Kidney epithelial cell (primary cell): Measurements from ENCODE around the gene S100G. TPM values are rescaled to one million over a fixed set of nuclear protein-coding genes. Genes with fewer than 3 reads are reported as not detected.
"Not testable (repeated sequence)": the region's sequence is repeated elsewhere in the genome, so short reads cannot be mapped to it uniquely, and the experiment has no call there.

Experiments used
- DNase-seq: peaks from one replicate; pipeline ENCODE4 v3.0.0-alpha.2; 2010; ENCODE audit warnings: low read depth
- H3K27me3 ChIP-seq: 2 replicates; pipeline ENCODE4 v1.6.0; 2011; ENCODE audit warnings: low read length; ENCODE audit not compliant: control insufficient read depth, insufficient read depth
- H3K36me3 ChIP-seq: 2 replicates; pipeline ENCODE4 v1.5.1; 2011; ENCODE audit warnings: low read length; ENCODE audit not compliant: control insufficient read depth, insufficient read depth
- H3K4me3 ChIP-seq: 2 replicates; pipeline ENCODE4 v1.5.1; 2011; ENCODE audit warnings: low read depth, mild to moderate bottlenecking, control low read depth, low read length
- total RNA-seq: library from RNA; depleted of rRNA; stranded (reverse); fragments of >200 nt; gene quantifications from 2 replicates; pipeline ENCODE4 v1.2.3, GENCODE V29; 2015
- TF ChIP-seq, protein P1 (sequence below): IDR thresholded peaks from 2 replicates; pipeline ENCODE4 v1.5.1; 2011; ENCODE audit warnings: mild to moderate bottlenecking, moderate library complexity, low read length, control low read depth, inconsistent platforms; ENCODE audit not compliant: insufficient read depth, poor library complexity, severe bottlenecking

S100G gene, protein sequence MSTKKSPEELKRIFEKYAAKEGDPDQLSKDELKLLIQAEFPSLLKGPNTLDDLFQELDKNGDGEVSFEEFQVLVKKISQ
- not detected in 2 replicates for total RNA-seq

DNA sequence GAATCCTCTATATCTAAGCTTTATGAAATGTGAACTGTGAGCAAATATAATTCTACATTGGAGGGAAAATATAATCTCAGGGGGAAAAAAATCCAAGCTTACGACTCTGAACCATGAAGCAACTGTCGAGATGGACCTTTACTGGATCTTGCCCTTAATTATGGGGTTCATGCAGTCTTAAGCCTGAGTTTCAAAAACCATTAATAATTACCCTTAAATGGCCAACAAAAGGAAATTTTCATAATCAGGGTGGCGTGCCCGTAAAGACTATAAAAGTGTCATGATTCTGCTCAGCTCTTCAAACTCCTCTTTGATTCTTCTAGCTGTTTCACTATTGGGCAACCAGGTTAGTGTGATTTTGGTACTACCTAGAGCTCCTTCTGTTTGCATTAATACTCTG, at the start of gene S100G:
TSS of gene S100G (plus strand) at position 301 of the 400 bp plus-strand sequence. CDS start 849 bp downstream, outside the sequence.
- Histone ChIP-seq H3K27me3 (no peaks in the 10 kb centered on the region), H3K36me3 (no peaks in the 10 kb centered on the region)
- DNase-seq = no peak

DNA sequence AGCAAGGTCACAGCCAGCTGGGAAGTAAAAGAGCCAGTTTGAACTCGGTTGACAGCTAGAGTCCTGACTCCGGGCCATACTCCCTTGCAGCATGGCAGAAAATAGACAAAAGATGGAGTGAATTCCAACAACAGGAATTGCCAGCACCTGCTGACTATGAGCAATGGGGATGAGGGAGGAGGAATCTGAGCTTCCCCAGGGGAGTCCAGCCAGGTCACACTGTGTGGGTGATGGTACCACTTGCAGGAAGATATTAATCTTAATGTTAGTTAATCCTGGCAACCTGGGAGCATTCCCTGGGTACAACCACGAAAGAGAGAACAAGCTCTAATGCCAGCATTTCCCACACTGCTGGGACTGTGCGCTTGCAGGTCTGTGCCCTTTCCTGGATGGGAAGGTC, 48.1 kb upstream of the S100G start:
- DNase-seq = no peak
- Histone ChIP-seq H3K4me3 (no peak overlapping the region), H3K27me3 (no peaks in the 10 kb centered on the region), H3K36me3 (no peaks in the 10 kb centered on the region)
- TF ChIP-seq, protein P1, sequence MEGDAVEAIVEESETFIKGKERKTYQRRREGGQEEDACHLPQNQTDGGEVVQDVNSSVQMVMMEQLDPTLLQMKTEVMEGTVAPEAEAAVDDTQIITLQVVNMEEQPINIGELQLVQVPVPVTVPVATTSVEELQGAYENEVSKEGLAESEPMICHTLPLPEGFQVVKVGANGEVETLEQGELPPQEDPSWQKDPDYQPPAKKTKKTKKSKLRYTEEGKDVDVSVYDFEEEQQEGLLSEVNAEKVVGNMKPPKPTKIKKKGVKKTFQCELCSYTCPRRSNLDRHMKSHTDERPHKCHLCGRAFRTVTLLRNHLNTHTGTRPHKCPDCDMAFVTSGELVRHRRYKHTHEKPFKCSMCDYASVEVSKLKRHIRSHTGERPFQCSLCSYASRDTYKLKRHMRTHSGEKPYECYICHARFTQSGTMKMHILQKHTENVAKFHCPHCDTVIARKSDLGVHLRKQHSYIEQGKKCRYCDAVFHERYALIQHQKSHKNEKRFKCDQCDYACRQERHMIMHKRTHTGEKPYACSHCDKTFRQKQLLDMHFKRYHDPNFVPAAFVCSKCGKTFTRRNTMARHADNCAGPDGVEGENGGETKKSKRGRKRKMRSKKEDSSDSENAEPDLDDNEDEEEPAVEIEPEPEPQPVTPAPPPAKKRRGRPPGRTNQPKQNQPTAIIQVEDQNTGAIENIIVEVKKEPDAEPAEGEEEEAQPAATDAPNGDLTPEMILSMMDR = no peak

More for the DNA sequence above, at the start of gene S100G:
- H3K4me3 ChIP-seq = no peak within 1 kb of the TSS
- TF ChIP-seq, protein P1 = no peak

DNA sequence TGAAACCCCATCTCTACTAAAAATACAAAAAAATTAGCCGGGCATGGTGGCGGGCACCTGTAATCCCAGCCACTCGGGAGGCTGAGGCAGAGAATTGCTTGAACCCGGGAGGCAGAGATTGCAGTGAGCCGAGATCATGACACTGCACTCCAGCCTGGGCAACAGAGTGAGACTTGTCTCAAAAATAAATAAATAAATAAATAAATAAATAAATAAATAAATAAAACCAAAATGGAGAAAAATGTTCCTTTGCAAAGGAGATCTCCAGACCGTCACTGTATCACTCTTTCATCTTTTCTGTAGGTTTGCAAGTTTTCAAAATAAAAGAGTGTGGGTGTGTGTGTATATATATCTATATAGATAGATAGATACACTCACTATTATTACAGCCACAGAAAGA, 46.7 kb upstream of the S100G start:
- not testable (repeated sequence) for H3K4me3 ChIP-seq, H3K27me3 ChIP-seq, H3K36me3 ChIP-seq, DNase-seq

DNA sequence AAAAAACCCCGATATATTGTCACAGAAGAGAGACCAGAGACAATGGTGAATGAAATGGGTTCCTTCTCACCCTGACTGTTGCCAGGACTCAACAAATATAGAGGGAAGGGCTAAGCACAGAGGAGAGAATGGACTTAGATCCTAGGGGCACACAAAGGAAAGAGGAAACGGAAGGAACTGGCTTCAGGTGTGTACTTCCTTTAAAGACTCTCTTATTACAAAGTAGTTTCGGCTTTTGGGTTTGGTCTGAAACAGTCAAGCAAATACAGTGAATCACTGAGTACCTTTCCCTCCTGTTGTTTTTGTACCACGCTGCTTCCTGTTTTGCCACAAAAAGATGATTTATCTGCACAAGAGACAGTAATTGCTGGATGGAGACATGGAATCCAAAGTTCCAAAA, 46.1 kb upstream of the S100G start:
- DNase-seq = no peak
- H3K27me3 ChIP-seq = no peaks in the 10 kb centered on the region
- TF ChIP-seq, protein P1 = no peak

DNA sequence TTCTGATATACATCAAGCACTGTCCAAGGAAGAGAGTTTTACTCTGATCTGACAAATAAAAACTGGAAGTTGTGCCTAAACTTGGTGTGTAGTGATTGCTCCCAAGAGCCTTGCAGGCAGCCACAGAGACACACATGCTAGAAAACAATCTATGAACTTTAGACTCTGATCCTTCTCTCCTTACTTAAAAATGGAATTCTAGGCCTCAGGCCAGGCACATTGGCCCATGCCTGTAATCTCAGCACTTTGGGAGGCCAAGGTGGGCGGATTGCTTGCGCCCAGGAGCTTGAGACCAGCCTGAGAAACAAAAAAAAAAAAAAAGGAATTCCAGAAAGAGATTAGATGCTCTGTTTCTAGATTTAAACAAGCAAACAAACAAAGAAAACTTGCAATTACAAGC, 45.6 kb upstream of the S100G start:
- Histone ChIP-seq H3K4me3 (no peak overlapping the region), H3K27me3 (no peaks in the 10 kb centered on the region), H3K36me3 (no peaks in the 10 kb centered on the region)
- TF ChIP-seq, protein P1 = no peak
- no peak for DNase-seq

More for the DNA sequence above, 46.1 kb upstream of the S100G start:
- Histone ChIP-seq H3K36me3 (no peaks in the 10 kb centered on the region), H3K4me3 (no peak overlapping the region)

DNA sequence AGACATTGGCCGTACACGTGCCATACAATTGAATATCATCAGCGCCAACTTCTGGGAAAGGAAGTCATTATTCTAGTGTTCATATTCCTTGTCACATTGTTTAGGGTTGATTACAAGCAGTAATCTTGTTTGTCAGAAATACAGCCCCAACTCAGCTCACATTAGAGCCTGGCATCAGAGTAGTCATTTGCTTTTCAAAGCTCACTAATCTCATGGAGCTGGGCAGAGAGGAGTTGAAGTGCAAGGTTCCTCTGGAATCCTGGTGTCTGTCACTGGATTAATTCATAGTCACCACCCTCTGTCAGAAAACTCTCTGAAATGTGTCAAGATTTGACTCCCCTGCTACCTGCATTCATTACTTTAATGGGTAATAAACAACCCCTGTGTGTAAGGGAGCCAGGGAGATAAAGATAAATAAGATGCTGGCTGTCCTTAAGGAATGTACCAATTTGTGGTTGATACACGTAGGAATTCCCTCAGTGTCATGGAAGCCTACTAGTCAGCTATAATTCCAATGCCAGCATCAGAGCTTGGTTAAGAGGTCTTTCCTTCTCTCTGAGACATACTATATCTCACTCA, 43.7 kb upstream of the S100G start:
- no peak for DNase-seq
- Histone ChIP-seq H3K4me3 (no peak overlapping the region), H3K36me3 (no peaks in the 10 kb centered on the region), H3K27me3 (no peaks in the 10 kb centered on the region)
- TF ChIP-seq, protein P1 = no peak
